Effector CD8-positive, alpha-beta T cell (primary cell): Measurements from ENCODE around the gene ARRB1.
"Not testable (repeated sequence)": the region's sequence is repeated elsewhere in the genome, so short reads cannot be mapped to it uniquely, and the experiment has no call there.

Experiments used
- DNase-seq: peaks from one replicate; lab custom pipeline; 2025; lab: John Stamatoyannopoulos, UW

Gene ARRB1

GRCh38 chr11:75371949-75372876, 20.8 kb upstream of the ARRB1 start:
- no peak for DNase-seq

- no peak for DNase-seq
Measured at GRCh38 chr11:75369560-75370255, 18.2 kb upstream of the ARRB1 start.

- DNase-seq: not testable (repeated sequence)
Measured at GRCh38 chr11:75366826-75367225, 15.4 kb upstream of the ARRB1 start.

- DNase-seq: no peak
Measured at GRCh38 chr11:75365711-75366181, 14.3 kb upstream of the ARRB1 start.

GRCh38 chr11:75362285-75362684, 10.8 kb upstream of the ARRB1 start:
- not testable (repeated sequence) for DNase-seq

- DNase-seq: no peak
Measured at GRCh38 chr11:75356613-75357012, 5.2 kb upstream of the ARRB1 start.

GRCh38 chr11:75355051-75355450, 3.6 kb upstream of the ARRB1 start:
- DNase-seq: no peak

GRCh38 chr11:75352588-75353206, 1.2 kb upstream of the ARRB1 start:
- no peak for DNase-seq

GRCh38 chr11:75351791-75352587, 528 bp upstream of the ARRB1 start:
- DNase-seq: peak; percentile 53

GRCh38 chr11:75350743-75351540, 519 bp downstream of the ARRB1 start:
- DNase-seq: peak; percentile 17

- DNase-seq: no peak
Measured at GRCh38 chr11:75350122-75350742, 1.2 kb downstream of the ARRB1 start.

- DNase-seq: no peak
Measured at GRCh38 chr11:75349521-75350116, 1.8 kb downstream of the ARRB1 start.

- no peak for DNase-seq
Measured at GRCh38 chr11:75347781-75348566, 3.5 kb downstream of the ARRB1 start.

GRCh38 chr11:75346912-75347647, 4.4 kb downstream of the ARRB1 start:
- no peak for DNase-seq

- no peak for DNase-seq
Measured at GRCh38 chr11:75346296-75346695, 5.2 kb downstream of the ARRB1 start.

GRCh38 chr11:75345455-75346160, 5.9 kb downstream of the ARRB1 start:
- DNase-seq: no peak

- DNase-seq: no peak
Measured at GRCh38 chr11:75344761-75345454, 6.6 kb downstream of the ARRB1 start.
